ENCODE results near the gene CPEB1. TPM values are rescaled to one million over a fixed set of nuclear protein-coding genes. Genes with fewer than 3 reads are reported as not detected.

The CPEB1 gene
- total and polyA plus RNA-seq, 4 donors, result 0.42 to 4.0 (median 2.3) TPM

DNA sequence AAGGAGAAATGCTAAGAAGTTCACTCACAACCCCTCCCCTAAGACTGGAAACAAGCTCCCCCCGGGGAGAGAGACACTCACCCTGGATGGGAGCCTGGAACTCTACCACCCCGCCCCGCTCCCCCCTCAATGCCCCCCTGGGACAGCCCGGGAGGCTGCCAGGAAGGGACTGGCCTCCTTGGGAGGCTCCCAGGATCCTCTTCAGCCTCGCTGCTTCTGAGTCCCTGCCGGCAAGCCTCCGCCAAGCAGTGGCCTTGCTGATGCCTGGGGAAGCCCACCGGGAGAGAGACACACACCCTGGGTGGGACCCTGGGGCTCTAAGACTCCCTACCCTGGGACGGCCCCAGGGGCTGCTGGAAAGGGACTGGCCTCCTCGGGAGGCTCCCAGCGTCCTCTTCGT is 33.4 kb downstream of the CPEB1 start:
- DNase-seq (peak in 1 of 3 donors; percentile 19), ATAC-seq (ENCODE audit: insufficient read depth, low FRiP score) (no peak)
- H3K36me3 ChIP-seq (ENCODE audit: control insufficient read depth in 4 of 4, insufficient read depth in 4 of 4, low read length in 4 of 4), result no peaks in the 10 kb centered on the region
- H3K27ac ChIP-seq (ENCODE audit: low read depth in 1 of 2, low read length in 1 of 2), result no peak overlapping the region
- no peaks in the 10 kb centered on the region for H3K9me3 ChIP-seq (ENCODE audit: control insufficient read depth in 4 of 4, insufficient read depth in 3 of 4, low read length in 3 of 4)
- H3K4me1 ChIP-seq (ENCODE audit: control insufficient read depth in 5 of 5, insufficient read depth in 5 of 5, low read length in 5 of 5), result no peaks in the 10 kb centered on the region
- WGBS, 2 donors, result 67 to 80% methylated on average over 12 of the region's 12 CpGs
- peak overlapping the region in 1 of 2 donors; percentile 11 for H3K9ac ChIP-seq (ENCODE audit: insufficient read depth in 1 of 2, low read length in 2 of 2)
- TF ChIP-seq, protein P1, sequence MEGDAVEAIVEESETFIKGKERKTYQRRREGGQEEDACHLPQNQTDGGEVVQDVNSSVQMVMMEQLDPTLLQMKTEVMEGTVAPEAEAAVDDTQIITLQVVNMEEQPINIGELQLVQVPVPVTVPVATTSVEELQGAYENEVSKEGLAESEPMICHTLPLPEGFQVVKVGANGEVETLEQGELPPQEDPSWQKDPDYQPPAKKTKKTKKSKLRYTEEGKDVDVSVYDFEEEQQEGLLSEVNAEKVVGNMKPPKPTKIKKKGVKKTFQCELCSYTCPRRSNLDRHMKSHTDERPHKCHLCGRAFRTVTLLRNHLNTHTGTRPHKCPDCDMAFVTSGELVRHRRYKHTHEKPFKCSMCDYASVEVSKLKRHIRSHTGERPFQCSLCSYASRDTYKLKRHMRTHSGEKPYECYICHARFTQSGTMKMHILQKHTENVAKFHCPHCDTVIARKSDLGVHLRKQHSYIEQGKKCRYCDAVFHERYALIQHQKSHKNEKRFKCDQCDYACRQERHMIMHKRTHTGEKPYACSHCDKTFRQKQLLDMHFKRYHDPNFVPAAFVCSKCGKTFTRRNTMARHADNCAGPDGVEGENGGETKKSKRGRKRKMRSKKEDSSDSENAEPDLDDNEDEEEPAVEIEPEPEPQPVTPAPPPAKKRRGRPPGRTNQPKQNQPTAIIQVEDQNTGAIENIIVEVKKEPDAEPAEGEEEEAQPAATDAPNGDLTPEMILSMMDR (IDR thresholded peaks at IDR 0.05; ENCODE audit: control extremely low read depth, extremely low read depth), result no peak
- no peak overlapping the region for H3K4me3 ChIP-seq
- peaks cover 0 to 7% (median 3%) of the 10 kb centered on the region in 3 donors for H3K27me3 ChIP-seq (ENCODE audit: control insufficient read depth in 3 of 3, insufficient read depth in 3 of 3, low read length in 2 of 3)

DNA sequence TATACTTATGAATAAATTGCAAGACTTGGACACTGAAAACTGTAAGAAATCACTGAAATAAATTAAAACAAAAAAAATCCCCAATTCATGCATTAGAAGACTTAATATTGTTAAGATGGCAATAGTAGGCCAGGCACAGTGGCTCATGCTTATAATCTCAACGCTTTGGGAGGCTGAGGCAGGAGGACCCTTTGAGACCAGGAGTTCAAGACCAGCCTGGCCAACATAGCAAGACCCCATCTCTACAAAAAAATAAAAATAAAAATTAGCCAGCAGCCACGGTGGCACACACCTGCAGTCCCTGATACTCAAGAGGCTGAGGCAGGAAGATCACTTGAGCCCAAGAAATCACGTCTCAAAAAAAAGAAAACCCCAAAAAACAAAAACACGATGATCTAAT is 35.8 kb downstream of the CPEB1 start:
- Histone ChIP-seq H3K27me3 (ENCODE audit: control insufficient read depth in 3 of 3, insufficient read depth in 3 of 3, low read length in 2 of 3) (peaks cover 0 to 3% (median 3%) of the 10 kb centered on the region in 3 donors), H3K27ac (ENCODE audit: low read depth in 1 of 2, low read length in 1 of 2) (no peak overlapping the region), H3K9ac (ENCODE audit: insufficient read depth in 1 of 2, low read length in 2 of 2) (no peak overlapping the region), H3K4me3 (no peak overlapping the region), H3K4me1 (ENCODE audit: control insufficient read depth in 5 of 5, insufficient read depth in 5 of 5, low read length in 5 of 5) (no peaks in the 10 kb centered on the region), H3K36me3 (ENCODE audit: control insufficient read depth in 4 of 4, insufficient read depth in 4 of 4, low read length in 4 of 4) (no peaks in the 10 kb centered on the region), H3K9me3 (ENCODE audit: control insufficient read depth in 4 of 4, insufficient read depth in 3 of 4, low read length in 3 of 4) (no peaks in the 10 kb centered on the region)
- ATAC-seq (ENCODE audit: insufficient read depth, low FRiP score) (no peak), DNase-seq (no peak)
- 84 to 89% methylated on average over 4 of the region's 4 CpGs for WGBS, 2 donors
- TF ChIP-seq, protein P1 (IDR thresholded peaks at IDR 0.05; ENCODE audit: control extremely low read depth, extremely low read depth), result no peak

DNA sequence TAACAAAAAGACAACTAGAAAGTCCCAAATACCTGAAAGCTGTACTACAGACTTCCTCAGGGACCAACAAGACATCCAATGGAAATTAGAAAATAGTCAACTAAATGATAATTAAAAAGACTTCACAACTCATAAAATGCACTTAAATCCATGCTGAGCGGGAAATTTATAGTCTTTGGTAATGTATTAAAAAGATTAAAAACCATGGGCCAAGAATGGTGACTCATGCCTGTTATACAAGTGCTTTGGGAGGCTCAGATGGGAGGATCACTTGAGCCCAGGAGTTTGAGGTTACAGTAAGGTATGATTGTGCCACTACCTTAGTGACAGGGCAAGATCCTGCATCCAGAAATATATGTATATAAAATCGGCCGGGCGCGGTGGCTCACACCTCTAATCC is 45.0 kb downstream of the CPEB1 start:
- Histone ChIP-seq H3K9ac (ENCODE audit: insufficient read depth in 1 of 2, low read length in 2 of 2) (no peak overlapping the region), H3K36me3 (ENCODE audit: control insufficient read depth in 4 of 4, insufficient read depth in 4 of 4, low read length in 4 of 4) (no peaks in the 10 kb centered on the region), H3K27ac (ENCODE audit: low read depth in 1 of 2, low read length in 1 of 2) (no peak overlapping the region), H3K9me3 (ENCODE audit: control insufficient read depth in 4 of 4, insufficient read depth in 3 of 4, low read length in 3 of 4) (no peaks in the 10 kb centered on the region), H3K4me1 (ENCODE audit: control insufficient read depth in 5 of 5, insufficient read depth in 5 of 5, low read length in 5 of 5) (no peaks in the 10 kb centered on the region), H3K27me3 (ENCODE audit: control insufficient read depth in 3 of 3, insufficient read depth in 3 of 3, low read length in 2 of 3) (peaks cover 0 to 3% (median 0%) of the 10 kb centered on the region in 3 donors), H3K4me3 (no peak overlapping the region)
- TF ChIP-seq, protein P1 (IDR thresholded peaks at IDR 0.05; ENCODE audit: control extremely low read depth, extremely low read depth), result no peak
- ATAC-seq (ENCODE audit: insufficient read depth, low FRiP score) (no peak), DNase-seq (no peak)
- WGBS, 2 donors, result 87 to 92% methylated on average over 5 of the region's 5 CpGs

DNA sequence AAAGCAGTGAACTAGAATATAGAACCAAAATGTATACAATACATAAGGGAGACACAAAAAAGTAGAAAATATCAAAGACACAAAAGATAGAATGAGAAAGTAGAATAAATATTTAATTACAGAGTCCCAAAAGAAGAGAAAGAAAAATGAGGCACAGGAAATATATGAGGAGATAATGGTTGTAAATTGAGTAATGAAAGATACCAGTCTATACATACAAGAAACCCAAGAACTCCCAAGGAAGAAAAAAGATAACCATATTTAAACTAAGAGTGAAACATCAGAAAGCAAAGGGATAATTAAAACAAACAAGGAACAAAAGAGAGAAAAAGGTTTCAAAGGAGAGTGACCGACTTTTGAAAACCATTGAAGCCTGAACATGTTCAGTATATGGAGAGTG is 47.3 kb downstream of the CPEB1 start:
- no peak for DNase-seq
- Histone ChIP-seq H3K27ac (ENCODE audit: low read depth in 1 of 2, low read length in 1 of 2) (no peak overlapping the region), H3K9ac (ENCODE audit: insufficient read depth in 1 of 2, low read length in 2 of 2) (no peak overlapping the region), H3K4me3 (no peak overlapping the region), H3K9me3 (ENCODE audit: control insufficient read depth in 4 of 4, insufficient read depth in 3 of 4, low read length in 3 of 4) (no peaks in the 10 kb centered on the region), H3K27me3 (ENCODE audit: control insufficient read depth in 3 of 3, insufficient read depth in 3 of 3, low read length in 2 of 3) (peaks cover 0 to 3% (median 3%) of the 10 kb centered on the region in 3 donors), H3K36me3 (ENCODE audit: control insufficient read depth in 4 of 4, insufficient read depth in 4 of 4, low read length in 4 of 4) (no peaks in the 10 kb centered on the region), H3K4me1 (ENCODE audit: control insufficient read depth in 5 of 5, insufficient read depth in 5 of 5, low read length in 5 of 5) (no peaks in the 10 kb centered on the region)
- WGBS, 2 donors, result 59 to 72% methylated on average over 1 of the region's 1 CpG
- ATAC-seq (ENCODE audit: insufficient read depth, low FRiP score), result no peak
- TF ChIP-seq, protein P1 (IDR thresholded peaks at IDR 0.05; ENCODE audit: control extremely low read depth, extremely low read depth), result no peak
